ENCODE data around the gene COPS3. TPM values are rescaled to one million over a fixed set of nuclear protein-coding genes. Genes with fewer than 3 reads are reported as not detected.
"Not testable (repeated sequence)": the region's sequence is repeated elsewhere in the genome, so short reads cannot be mapped to it uniquely, and the experiment has no call there.

Gene COPS3
- polyA plus RNA-seq, 3 donors = 65.5 to 89.7 (median 79.3) TPM

DNA sequence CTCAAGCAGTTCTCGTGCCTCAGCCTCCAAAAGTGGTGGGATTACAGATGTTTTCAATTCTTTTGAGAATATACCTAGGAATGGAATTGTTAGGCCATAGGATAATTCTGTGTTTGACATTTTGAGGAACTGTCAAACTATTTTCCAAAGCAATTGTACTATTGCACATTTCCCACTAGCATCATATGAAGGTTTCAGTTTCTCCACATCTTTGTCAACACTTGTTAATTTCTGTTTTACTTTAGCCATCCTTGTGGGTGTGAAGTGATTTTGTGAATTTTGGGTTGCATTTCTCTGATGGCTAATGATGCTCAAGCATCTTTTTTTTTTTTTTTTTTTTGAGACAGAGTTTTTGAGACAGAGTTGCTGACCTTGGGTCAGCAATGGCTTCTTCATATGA is 28.3 kb upstream of the COPS3 start:
- no peak for DNase-seq (ENCODE audit: extremely low read depth in 1 of 11, low read depth in 9 of 11, low spot score in 4 of 11)

DNA sequence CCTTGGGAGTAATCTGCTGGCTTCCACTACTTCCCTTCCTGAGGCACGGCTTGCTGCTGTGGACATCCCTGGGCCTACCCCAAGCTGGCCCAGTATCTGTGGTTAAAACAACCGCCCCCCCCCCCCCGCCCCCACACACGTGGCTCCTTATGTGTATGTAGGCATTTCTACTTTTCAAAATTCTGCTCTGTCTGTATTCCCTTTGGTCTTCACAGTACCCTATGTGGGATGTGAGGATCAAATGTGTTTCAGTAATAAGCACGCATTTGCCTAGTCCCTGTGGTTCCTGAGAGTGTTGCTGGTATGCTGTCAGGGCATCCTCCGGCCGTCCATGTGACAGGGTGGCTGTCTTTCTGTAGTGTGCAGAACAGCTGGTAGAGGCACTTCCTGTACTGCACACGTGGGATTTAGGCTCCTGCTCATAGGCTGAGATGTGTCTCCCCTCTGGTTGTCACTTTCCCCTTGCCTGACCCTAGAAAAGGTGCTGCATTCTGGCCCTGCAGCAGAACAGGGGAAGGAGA is 24.3 kb upstream of the COPS3 start:
- no peak for DNase-seq (ENCODE audit: extremely low read depth in 1 of 11, low read depth in 9 of 11, low spot score in 4 of 11)

DNA sequence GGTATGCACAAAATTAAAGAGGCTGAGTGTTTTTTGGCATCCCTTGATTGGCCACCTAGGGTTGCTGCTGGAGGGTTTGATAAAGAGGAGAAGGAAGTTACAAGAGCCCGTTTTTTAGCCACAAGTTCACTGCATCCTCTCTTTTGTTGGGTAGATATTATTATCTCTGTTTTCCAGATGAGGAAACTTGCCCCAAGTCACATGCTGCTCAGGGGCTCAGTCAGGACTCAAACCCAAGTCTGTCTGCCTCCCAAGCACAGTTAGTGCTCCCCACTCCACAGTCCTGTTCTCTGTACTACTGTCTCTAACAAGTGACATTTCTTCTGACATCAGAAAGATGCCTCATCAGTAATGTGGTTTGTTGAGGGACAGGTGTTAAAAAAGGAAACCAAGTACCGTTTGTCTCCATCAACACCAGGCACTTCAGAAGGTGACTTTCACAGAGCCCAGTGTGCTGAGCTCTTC is 23.5 kb upstream of the COPS3 start:
- DNase-seq (ENCODE audit: extremely low read depth in 1 of 11, low read depth in 9 of 11, low spot score in 4 of 11) = no peak

GRCh38 chr17:17303847-17304490 is 22.9 kb upstream of the COPS3 start:
- no peak for DNase-seq (ENCODE audit: extremely low read depth in 1 of 11, low read depth in 9 of 11, low spot score in 4 of 11)

DNA sequence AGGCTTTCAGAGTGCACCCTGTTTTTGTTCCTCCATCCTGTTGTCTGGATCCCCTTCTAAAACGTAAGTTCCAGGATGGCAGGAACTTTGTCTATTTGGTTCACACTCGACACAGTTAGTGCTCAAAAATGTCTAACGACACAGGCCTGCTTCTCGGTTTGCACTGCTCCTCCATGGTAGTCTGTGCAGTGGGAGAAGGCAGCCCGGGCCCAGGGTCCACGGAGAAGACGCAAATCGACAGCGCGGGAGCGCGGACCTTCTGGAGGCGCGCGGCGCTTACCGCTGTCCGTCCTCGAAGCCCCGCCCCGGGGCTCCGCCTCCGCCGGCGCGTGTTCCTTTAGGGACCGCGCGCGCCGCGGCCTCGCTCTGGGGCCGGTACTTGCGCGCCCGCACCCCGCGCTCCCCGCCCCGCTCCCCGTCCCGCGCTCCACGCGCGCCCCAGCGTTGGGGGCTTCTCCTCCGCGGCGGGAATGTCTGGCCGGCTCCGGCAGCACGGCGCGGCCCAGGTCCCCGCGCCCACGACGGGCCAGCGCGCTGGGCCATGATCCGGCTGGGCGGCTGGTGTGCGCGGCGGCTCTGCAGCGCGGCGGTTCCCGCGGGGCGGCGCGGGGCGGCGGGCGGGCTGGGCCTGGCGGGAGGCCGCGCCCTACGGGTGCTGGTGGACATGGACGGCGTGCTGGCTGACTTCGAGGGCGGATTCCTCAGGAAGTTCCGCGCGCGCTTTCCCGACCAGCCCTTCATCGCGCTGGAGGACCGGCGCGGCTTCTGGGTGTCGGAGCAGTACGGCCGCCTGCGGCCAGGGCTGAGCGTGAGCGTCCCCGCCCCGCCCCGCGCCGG is 22.2 kb upstream of the COPS3 start, which contains the start of gene NT5M:
TSS of gene NT5M (plus strand) at position 364 of the 837 bp plus-strand sequence. CDS start at position 542, 178 bp downstream.
- DNase-seq (ENCODE audit: extremely low read depth in 1 of 11, low read depth in 9 of 11, low spot score in 4 of 11) = peak in 7 of 11 donors; percentile 60 to 75 (median 70)

DNA sequence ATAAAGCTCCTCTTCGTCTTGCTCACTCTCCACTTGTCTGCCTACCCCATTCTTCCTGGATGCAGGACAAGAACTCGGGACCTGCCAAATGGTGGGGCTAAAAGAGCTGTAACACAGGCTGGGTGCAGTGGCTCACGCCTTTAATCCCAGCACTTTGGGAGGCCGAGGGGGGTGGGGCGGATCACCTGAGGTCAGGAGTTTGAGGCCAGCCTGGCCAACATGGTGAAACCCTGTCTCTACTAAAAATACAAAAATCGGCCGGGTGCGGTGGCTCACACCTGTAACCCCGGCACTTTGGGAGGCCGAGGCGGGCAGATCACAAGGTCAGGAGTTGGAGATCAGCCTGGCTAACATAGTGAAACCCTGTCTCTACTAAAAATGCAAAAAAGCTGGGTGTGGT is 20.6 kb upstream of the COPS3 start:
- not testable (repeated sequence) for DNase-seq (ENCODE audit: extremely low read depth in 1 of 11, low read depth in 9 of 11, low spot score in 4 of 11)

DNA sequence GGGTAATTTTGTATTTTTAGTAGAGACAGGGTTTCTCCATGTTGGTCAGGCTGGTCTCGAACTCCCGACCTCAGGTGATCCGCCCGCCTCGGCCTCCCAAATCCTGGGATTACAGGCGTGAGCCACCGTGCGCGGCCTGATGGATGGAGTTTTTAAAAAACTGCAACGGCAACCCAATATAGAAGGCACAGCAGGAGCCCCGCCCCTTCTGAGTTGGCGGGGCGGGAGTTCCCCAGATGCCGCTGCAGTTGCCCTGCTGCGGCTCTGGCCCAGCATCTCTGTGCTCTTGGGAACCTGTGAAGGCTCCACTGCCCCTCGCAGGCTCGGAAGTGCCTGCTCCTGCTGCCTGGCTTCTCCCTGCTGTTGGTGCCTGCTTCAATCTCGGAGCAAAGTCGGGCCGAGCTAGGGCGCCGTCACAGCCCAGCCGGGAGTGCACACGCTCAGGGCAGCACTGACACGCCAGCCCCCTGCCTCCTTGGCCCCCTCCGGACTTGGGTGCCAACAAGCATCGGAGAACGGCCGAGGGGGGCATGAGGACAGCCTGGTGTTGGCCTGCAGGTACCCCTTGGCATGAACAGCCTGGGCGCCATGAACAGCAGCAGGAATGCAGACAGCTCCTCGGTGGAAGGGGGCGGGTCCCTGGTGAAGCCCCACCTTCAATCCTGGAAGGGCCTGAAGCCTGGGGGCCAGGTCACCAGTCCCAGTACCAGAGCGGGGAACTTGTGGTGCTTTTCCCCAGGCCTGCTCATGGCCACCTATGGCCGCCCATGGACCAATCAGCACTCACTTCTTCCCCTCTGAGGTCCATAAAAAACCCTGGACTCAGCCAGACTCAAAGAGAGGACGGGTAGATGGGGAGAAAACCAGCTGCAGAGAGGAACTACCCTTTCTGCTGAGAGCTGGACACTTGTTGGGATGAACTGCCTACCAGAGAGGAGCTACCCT is 19.9 kb upstream of the COPS3 start:
- peak in 2 of 11 donors; percentile 20 to 21 for DNase-seq (ENCODE audit: extremely low read depth in 1 of 11, low read depth in 9 of 11, low spot score in 4 of 11)

DNA sequence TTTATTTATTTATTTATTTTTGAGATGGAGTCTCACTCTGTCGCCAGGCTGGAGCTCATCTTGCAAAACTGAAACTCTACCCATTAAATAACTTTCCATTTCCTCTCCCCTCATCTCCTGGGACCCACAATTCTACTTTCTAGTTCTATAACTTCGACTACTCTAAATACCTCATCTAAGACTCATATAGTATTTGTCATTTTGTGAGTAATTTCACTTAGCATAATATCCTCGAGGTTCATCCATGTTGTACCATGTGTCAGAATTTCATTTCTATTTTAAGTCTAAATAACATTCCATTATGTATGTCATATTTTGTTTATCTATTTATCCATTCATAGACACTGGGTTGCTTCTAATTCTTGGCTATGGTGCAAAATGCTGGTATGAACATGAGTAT is 17.1 kb upstream of the COPS3 start:
- no peak for DNase-seq (ENCODE audit: extremely low read depth in 1 of 11, low read depth in 9 of 11, low spot score in 4 of 11)

DNA sequence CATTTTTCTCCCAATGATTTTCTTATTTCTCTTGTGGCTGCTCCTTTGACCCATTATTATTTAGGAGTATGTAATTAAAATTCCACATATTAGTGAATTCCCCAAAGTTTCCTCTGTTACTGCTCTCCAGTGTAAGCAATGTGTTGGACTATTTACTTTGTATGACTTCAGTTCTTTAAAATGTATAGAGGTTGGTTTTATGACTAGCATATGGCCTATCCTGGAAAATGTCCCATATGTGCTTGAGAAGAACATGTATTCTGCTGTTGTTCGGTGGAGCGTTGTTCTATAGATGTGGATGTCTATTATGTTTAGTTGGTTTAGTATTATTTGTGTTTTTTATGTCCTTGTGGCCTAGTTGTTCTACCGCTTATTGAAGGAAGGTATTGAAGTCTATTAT is 16.2 kb upstream of the COPS3 start:
- DNase-seq (ENCODE audit: extremely low read depth in 1 of 11, low read depth in 9 of 11, low spot score in 4 of 11) = no peak

DNA sequence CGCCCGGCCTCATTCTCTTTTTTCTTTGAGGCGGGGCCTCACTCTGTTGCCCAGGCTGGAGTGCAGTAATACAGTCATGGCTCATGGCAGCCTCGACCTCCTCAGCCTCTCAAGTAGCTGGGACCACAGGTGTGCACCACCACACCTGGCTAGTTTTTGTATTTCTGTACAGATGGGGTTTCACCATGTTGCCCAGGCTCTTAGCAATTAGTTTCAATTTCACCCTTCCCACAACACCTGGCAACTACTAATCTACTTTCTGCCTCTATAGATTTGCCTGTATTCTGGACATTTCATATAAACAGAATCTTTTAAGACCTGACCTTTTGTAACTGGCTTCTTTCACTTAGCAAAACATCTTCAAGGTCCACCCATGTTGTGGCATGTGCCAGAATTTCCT is 14.1 kb upstream of the COPS3 start:
- no peak for DNase-seq (ENCODE audit: extremely low read depth in 1 of 11, low read depth in 9 of 11, low spot score in 4 of 11)

DNA sequence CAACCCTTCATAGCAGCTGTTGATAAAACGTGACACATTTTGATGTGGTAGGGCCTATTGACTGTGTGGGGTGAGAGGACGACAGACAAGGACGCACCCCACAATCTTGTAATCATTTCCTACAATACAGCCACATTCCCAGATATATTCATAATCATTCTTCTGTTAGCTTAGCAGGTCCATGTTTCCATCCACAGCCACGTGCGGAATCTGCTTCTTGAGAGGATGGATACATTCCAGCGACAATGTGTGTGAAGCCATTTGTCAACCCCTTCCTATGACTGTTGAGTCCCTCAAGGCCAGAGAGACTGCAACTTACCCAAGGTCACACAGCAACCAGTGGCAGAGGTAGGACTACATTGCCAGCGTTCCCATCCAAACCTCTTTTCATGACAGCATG is 8.7 kb upstream of the COPS3 start:
- no peak for DNase-seq (ENCODE audit: extremely low read depth in 1 of 11, low read depth in 9 of 11, low spot score in 4 of 11)

DNA sequence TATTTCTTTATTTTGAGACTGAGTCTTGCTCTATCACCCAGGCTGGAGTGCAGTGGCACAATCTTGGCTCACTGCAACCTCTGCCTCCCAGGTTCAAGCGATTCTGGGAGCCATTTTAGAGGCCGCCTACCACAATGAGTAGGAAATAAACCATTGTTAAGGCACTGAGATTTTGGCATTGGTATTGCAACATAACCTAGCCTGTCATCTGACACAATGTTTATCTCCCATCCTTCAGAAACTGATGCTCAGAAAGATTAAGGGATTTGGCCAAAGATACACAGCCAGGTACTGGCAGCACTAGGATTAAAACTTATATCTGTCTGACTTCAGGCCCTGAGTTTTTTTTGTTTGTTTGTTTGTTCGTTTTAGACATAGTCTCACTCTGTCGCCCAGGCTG is 8.0 kb upstream of the COPS3 start:
- no peak for DNase-seq (ENCODE audit: extremely low read depth in 1 of 11, low read depth in 9 of 11, low spot score in 4 of 11)

DNA sequence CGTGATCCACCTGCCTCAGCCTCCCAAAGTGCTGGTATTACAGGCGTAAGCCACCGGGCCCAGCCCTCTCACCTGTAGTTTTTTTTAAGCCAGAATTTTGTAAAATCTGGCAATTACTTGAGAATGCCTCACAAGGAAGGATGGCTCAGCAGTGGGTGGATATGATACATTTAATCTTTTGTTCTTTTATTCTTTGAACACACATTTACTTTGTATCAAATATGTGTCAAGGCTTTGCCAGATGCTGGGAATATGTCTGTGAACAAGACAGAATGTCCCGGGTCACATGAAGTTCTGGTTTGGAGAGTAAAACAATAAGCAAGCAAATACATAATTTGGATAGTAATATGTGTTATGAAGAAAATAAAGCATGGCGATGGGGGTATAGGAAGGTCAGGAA is 4.9 kb upstream of the COPS3 start:
- no peak for DNase-seq (ENCODE audit: extremely low read depth in 1 of 11, low read depth in 9 of 11, low spot score in 4 of 11)

DNA sequence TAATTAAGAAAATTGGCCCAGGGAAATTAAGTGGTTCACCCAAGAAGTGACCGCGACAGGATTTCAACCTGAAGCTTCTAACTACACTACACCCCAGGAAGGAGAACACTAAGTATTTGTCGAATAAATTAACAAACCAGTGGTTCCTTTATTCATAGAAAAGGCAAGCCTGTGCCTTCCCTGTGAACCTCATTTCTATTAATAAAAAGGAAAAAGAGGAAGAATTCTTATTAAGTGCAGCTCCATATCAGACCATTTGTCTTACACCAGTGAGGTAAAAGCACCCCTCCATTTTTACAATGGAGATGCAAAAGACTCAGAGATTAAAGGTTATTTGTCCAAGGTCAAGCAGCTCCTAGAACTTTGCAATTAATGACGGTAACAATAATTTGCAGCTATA is 1.7 kb downstream of the COPS3 start:
- no peak for DNase-seq (ENCODE audit: extremely low read depth in 1 of 11, low read depth in 9 of 11, low spot score in 4 of 11)

- not testable (repeated sequence) for DNase-seq (ENCODE audit: extremely low read depth in 1 of 11, low read depth in 9 of 11, low spot score in 4 of 11)
Observed at GRCh38 chr17:17277431-17277830, 3.6 kb downstream of the COPS3 start.

DNA sequence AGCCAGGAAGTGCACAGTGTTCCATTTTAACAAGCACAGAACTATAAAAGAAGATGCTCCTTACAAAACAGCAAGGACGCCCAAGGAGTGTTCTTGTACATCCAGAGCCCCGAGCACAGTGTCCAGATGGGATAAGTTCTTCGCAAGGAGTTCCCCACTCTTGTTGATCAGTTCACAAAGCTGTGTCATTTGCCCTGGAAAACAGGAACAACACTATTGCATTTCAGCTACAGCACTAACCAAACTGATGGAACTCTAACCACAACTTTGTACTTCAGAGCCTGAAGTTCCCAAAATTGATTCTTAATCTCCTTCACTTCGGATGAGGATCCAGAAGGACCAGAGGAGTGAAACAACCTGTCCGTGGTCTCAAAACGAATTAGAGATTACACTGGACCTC is 5.1 kb downstream of the COPS3 start:
- no peak for DNase-seq (ENCODE audit: extremely low read depth in 1 of 11, low read depth in 9 of 11, low spot score in 4 of 11)

- DNase-seq (ENCODE audit: extremely low read depth in 1 of 11, low read depth in 9 of 11, low spot score in 4 of 11) = no peak
Observed at GRCh38 chr17:17269926-17270773, 10.9 kb downstream of the COPS3 start.

DNA sequence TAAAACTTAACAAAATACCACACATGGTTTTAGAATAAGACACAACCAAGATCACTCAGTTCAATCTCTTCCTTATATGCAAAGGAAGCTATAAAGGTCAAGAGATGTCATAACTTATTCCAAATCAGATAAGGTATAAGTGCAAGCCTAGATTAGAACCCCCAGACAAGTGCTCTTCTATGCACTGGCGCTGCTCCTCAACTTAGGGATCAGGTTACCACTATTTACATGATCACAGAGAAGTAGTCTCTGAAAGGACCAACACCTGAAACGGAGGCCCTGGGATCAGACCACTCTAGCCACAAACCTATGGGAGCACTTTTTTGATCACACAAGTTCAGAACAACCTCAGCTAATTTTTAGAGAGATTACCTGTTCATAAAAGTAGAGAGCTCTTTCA is 16.6 kb downstream of the COPS3 start:
- no peak for DNase-seq (ENCODE audit: extremely low read depth in 1 of 11, low read depth in 9 of 11, low spot score in 4 of 11)

Measured in renal cortex interstitium (tissue), 11 donors.